CD4-positive, alpha-beta T cell treated with Interleukin-6 at 100 ng/mL for 8 hours (primary cell): ENCODE data around the gene PARD3.
"Not testable (repeated sequence)": the region's sequence is repeated elsewhere in the genome, so short reads cannot be mapped to it uniquely, and the experiment has no call there.

ENCODE experiments used
- DNase-seq: peaks from one replicate; pipeline ENCODE4 v3.0.0-alpha.2; 2020; ENCODE audit warnings: mixed read lengths, low spot score

The PARD3 gene

DNA sequence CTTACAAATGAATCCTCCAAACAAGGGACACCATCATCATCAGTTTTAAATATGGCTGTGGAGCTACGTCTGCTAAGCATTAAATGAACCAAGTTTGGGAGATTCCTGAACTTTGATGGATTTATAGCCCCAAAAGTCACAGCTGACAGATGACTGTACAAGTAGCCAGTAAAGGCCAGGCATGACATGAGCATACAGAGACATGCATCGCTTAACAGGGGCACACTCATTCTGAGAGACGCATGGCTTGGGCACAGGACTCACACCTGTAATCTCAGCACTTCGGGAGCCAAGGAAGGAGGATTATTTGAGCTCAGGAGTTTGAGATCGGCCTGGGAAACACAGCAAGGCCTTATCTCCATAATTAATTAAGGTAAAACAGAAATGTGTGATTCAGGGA lies 166.2 kb downstream of the PARD3 start:
- DNase-seq: no peak

DNA sequence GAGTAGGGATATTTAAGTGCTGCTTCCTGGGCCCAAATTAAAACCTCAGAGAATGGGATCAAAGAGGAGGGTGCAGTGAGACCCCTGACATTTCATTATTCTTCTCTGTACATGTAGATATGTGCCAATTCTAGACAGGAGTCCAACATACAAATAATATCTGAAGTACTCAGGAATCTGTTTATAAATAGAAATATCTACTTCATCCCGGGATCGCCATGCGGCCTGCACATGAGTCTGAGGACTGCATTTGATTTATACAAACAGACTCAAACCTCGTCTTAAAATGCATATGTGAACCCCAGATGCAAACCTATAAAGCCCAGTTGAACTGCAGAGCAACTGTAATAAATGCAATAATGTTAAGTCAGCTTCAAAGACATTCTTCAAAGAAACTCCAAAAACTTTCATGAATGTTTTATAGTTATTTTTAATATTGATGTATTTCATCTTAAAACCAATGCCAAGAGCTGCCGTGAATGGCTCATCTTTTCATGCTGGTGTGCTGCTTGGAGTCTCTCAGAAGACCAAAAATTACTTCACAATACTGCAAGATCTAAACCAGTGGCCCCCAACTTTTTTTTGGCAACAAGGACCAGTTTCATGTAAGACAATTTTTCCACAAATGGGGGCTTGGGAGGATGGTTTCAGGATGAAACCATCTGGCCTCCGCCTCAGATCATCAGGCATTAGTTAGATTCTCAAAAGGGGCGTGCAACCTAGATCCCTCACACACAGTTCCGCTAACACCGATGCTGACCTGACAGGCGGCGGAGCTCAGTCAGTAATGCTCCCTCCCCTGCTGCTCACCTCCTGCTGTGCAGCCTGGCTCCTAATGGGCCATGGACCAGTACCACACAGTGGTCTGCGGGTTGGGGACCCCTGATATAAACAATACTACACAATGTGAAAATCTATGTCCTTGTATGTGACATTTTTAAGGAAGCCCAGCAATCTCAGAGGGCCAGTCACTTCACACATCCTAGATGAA lies 166.9 kb downstream of the PARD3 start:
- DNase-seq: no peak

DNA sequence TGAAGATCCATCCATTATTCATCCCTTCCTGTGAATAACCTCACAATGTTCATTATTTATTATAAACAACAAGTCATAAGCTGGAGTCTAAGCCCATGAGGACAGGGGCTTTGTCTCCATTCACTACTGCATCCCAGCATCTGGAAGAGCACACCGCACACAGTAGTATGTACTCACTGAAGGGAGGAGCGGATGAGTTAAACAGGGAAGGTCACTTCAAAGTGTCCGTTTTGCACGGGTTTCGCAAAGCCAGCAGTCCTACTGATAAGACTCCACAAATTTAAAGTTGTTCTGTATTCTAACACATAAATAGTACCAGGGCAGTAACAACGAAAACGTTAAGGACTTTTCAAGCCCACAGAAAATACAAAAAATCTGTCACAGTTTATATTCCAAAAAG lies 167.9 kb downstream of the PARD3 start:
- DNase-seq: no peak

DNA sequence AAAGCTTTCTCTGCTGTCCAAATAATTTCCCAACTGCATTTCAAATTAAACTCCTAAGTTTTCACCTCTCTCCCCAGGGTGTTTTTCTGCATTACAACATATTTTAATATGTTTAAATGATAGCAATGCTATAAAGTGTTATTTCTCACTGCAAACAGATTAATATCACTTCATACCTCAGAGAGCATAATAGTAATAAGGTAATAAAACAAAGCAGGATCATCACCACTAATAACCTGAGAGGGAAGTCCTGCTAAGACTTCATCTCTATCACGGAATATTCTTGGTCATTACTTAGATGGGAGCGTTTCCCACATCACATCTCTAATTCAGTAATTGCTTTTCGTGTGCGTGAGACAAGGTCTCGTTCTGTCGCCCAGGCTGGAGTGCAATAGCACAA lies 168.8 kb downstream of the PARD3 start:
- DNase-seq: no peak

DNA sequence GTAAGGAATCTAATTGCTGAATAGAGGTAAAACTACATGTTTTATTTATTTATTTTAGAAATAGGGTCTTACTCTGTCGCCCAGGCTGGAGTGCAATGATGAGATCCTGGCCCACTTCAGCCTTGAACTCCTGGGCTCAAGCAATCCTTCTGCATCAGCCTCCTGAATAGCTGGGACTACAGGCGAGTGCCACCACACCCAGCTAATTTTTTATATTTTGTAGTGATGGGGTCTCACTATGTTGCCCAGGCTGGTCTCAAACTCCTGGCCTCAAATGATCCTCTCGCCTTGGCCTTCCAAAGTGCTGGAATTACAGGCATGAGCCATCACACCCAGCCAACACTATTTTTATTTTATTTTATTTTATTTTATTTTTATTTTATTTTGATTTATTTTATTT lies 170.3 kb downstream of the PARD3 start:
- not testable (repeated sequence) for DNase-seq

DNA sequence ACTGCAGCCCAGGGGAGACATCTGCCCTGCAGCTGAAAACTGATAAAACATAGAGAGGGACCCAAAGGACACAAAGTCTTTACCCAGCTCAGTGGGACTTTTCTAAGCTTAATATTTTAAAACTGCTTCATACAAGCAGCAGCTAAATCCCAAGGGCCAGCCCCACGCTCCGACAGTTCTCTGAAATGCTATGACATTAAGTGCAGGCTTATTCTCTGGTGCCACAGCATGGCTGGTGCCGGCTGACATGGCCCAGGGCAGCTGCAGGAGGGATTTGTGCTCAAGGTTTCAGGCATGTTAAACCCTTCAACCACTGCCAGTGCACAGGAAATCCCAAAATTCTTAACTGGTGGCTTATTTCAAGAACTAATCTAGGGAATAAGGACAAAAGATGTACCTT lies 170.9 kb downstream of the PARD3 start:
- DNase-seq: no peak

DNA sequence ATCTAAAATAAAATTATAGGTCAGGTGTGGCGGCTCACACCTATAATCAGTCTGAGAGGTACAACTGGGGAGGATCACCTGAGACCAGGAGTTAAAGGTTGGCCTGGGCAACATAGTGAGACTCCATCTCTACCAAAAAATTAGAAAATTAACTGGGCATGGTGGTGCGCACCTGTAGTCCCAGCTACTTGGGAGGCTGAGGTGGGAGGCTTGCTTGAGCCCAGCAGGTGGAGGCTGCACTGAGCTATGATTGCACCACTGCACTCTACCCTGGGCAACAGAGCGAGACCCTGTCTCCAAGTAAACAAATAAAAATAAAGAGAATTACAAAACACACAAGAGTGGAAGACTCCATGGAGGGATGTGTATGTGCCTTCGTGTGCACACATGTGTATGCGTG lies 171.5 kb downstream of the PARD3 start:
- no peak for DNase-seq

DNA sequence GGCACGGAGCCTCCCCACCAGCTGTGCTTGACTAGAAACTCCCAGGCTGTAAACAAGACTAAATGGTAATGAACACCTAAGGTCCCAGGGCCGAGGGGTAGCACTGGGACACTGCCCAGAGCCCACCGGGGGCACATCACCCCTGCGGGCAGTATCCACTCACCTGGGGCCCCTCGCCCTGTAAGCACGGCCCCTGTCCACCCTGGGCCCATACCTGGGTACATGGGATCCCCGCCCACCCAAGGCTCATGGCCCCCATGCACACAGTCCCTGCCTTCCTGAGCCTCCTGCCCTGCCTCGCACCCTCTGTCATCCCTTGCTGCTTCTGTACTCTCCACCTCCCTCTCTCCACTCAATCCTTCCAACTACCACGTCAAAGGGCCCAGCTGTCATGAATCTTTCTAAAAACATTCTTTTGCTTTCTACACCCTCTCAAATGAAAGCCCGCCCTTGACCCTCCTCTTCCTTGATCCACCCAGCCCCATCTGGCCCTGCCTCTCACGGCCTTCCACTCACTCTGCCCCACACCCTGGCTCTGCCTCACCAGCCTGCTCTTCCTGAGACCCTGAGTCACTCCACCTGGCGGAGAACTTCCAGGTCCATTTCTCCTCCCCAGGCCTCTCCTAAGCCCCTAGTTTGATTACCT lies 173.1 kb downstream of the PARD3 start:
- DNase-seq: no peak

DNA sequence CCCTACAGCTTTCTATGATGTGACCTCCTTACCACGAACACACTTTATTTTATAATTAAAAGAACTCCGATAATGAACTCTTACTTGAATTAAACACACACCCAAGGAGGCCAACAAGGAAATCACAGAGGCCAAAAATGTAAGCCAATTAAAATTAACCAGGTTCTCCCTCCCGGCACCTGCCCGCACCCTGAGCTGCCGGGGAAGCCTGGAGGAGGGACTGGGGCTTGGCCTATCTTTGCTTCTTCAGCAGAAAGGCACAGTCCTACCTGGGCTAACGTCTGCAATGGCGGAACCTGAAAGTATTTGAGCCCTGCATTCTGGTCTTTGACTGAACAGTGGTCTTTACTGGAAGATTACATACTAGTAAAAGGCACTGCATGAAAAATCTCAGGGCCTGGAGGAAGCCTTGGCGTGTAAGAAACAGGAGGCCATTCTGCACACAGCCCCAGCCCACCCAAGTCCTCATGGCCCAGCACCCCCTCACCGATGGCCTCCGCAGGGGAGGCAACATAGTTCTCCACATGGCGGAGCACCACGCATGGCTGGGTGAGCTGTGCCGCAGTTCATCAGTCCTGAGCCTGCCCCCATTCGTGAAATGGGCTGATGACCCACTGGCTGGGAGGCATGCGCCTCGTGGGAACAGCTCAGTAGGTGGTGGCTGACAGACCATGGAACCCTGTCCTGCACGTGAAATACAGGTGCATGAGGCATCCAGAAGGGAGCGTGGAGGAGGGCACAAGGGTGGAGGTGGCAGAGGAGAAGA lies 173.8 kb downstream of the PARD3 start:
- no peak for DNase-seq

DNA sequence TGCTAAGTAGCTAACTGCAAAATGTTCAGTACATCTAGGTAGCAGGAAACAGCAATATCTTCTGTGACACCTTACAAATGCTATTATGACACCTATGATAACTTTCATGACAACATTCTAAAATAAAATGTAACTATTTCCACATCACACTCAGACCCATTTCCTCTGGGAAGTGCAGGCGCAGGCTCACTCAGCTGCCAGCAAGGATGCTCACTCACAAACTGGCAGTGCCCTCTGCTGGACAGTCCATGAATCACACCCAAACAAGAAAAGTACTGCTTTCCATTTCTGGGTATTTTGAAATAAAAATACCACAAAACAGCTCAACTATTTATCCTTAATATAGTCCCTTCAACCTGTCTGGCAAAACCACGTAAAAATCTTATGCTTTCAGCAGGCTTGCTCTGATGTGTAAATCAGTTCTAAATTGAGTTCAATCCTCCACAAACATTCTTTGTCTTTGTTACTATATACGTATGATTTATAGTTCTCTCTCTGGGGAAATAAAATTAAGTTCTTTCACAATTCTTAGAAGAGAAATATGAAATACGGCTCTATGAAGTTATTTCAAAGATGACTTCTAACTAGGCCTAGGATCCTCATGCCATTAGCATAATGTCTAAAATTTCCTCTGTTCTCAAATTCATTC lies 176.6 kb downstream of the PARD3 start:
- DNase-seq: peak; percentile 58

DNA sequence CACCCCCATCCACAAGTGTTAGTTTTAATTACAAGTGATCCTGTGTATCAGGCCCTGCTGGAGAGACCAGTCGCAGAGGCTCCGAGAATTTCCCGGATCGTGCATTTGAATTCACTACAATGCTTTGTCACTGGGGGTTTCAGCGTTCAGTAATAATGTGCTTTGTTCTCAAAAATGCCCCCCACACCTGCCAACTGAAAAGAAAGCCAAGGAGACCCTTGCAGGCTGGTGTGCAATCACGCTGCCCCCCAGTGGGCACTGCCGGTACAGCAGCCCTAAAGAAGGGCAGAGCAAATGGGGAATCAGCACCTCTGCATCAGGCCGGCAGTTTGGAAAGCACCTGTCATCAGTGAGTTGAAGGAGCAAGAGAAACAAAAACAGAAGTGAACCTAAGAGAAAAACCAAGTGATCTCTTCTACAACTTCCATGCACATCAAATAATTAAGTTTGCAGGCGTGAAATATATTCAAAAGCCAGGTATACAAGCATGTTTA lies 177.6 kb downstream of the PARD3 start:
- DNase-seq: peak; percentile 37

DNA sequence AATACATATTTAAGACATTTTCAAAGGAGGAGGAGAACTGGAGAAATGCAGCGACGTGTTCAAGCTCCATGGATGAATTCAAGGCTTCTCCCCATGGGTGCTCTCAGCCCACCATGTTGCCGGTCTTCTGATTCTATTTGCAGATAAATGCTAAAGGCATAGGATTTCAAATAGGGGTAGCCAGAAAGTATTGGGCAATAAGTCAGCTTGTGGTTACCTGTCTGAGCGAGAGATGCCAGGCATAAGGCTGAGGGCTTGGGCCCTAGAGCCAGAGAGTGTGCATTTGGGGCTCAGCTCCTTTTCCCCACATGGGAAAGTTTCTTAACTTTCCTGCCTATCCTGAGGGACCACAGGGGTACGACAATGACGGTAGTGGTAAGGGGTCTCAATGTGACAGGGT lies 180.0 kb downstream of the PARD3 start:
- DNase-seq: no peak

DNA sequence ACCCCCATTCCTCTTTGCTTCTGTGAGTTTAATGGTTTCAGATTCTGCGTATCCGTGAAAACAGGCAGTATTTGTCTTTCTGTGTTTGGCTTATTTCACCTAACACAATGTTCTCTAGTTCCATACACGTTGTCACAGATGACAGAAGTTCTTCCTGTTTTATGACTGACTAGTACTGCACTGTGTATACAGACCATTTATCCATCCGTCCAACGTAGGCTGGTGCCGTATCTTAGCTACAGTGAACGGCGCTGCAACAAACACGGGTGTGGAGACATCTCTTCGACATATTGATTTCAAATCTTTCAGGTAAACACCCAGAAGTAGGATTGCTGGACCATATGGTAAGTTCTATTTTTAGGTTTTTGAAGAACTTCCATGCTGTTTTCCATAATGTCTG lies 181.7 kb downstream of the PARD3 start:
- no peak for DNase-seq

DNA sequence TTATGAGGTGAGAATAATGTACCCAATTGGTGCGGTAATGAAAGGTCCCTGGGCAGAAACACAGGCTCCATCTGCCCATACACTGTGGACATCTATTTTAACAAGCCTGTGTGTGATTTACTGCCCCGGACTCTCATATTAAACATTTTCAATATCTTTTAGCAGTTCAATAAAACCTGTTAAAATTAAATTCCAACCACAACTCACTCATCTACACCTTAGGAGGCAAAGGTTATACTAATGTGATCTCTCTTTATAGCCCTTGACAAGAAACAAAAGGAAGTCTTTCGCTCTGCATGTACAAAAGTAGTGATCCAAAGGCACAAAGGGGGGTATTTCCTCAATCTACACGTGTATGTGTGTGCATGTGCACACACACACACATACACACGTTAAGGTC lies 186.0 kb downstream of the PARD3 start:
- no peak for DNase-seq

DNA sequence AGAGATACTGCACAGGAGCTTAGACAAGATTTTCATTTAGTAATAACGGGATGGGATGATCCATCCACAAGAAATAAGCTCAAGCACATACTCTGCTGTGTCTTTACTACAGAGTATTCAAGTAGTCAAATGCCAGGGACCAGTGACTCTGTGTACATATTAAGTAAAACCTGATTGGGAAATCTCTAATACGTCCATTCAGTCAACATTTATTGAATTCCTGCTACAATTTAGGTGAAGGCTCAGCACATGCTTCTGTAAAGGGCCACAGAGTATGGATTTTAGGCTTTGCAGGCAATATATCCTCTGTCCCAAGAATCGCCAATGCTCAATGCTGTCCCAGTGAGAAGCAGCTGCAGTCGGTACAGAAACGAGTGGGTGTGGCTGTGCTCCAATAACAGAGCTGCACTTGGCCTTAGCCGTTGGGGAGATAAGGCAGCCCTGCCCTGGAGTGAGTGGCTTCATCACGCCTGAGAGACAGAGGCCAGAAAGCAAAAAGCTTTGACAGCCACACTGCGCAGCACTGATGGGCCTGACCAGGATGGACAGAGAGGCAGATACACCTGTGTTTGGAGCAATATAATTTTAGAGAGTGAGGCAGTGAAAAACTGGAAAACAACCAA lies 186.8 kb downstream of the PARD3 start:
- DNase-seq: no peak

DNA sequence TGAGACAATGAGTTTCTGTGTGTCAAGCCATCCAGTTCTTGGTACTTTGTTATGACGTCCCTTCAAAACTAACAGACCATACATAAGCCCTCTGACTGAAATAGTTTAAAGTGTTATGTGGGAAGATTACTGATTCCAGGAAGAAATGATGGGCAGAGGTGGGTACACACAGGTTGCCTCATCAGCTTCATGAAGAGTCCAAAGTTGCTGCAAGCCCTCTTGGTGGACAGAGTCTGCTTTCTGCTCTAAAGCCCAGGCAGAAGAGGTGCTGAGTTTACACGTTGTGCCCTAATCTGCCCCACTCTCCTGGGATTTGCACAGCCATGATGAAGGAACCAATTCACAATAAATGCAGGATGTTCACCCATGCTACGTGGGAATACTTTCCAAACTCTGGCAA lies 187.4 kb downstream of the PARD3 start:
- no peak for DNase-seq

DNA sequence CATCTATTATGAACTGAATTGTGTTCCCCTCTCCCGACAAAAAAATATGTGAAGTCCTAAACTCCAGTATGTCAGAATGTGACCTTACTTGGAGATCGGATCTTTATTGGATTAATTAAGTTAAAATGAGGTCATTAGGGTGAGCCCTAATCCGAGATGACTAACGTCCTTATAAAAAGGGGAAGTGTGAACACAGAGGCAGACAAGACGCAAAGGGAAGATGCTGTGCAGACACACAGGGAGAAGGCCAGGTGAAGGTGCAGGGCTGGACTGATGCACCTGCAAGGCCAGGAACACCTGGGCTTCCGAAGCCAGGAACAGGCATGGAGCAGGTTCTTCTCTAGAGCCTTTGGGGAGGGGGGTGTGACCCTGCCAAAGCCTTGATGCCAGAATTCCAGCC lies 187.8 kb downstream of the PARD3 start:
- DNase-seq: no peak

DNA sequence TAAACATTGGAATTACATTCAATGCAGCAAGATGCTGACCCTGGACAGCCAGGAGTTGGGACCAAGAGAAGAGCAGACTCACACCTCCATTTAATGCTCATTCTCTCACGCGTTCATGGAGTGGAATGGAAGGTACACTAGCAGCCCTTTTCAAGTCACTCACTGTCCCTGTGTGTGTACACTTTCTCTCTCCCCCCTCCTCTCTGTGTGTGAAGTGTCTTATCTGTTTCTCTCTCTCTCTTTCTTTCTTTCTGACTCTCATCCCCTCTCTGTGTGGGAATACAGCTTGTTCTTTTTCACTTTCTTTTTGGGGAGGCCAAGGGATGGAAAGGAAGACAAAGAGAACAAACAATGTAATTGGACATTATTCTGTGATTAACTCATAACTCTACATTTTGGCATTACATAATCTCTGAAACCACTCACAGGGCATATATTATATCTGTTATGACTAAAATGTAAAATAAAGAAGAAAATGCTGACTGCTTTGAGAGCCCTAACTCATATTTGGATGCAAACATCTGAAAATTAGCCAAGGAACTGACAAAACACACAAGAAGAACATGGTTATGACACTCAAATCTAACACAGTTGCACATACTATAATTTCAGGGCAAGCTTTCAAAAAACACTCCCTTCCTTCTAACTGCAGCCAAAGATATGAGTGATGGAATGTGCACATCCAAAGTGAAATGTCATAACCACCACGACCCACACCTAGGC lies 188.8 kb downstream of the PARD3 start:
- DNase-seq: no peak

DNA sequence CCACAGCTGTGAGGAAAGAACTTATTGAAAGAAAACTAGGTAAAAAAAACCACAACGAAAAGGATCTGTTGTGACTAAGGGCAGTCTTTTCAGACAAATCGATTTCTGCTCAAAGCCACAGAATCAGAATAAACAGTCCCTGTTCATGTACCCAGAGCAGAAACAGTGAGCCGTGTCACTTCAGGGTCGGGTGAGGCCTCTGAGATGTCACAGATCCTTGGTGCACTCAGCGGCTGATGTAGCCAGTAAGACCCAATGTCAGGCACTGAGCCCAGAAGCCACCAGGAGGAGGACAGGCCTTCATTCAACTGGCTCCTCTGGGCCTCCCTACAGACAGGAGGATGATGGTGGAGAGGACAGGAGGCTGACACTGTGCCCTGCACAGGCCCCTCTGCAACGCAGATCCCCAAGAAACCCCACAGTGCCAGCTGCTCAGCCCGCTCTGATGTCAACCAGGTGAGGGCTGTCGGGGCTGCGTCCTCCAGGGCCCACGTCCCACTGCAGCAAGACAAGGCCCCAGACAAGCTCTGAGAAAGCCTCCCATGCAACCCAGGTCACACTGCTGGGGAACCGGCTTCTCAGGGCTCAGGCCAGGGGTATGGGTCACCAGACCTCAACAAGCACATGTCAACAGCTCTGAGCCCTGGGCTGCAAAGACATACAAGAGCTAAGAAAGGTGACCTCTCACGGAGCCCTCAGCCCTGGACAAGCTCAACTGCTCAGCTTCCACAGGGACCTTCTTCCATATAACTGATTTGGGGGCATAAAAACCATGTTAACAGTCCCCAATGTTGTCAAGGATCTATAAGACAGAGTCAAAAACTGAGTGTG lies 190.6 kb downstream of the PARD3 start:
- no peak for DNase-seq

DNA sequence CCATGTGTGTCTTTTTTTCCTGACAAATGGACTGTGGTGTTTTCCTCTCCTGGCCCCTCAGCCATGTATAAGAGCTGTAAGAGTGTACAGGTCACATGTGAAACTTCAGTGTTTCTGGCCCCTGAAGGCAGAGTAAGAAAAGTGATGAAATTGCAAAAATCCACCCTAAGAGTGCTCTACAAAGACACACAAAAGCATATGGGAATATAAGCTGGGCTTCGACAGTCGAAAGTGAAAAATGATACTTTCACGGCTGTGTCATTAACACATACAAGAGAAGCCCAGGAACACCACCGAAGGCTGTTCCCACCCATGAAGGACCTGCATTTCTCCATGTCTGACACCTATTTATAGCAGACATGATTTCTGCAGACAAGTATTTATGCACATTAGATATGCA lies 192.2 kb downstream of the PARD3 start:
- no peak for DNase-seq
